Measurements from ENCODE around the gene PDIA2.

DNA sequence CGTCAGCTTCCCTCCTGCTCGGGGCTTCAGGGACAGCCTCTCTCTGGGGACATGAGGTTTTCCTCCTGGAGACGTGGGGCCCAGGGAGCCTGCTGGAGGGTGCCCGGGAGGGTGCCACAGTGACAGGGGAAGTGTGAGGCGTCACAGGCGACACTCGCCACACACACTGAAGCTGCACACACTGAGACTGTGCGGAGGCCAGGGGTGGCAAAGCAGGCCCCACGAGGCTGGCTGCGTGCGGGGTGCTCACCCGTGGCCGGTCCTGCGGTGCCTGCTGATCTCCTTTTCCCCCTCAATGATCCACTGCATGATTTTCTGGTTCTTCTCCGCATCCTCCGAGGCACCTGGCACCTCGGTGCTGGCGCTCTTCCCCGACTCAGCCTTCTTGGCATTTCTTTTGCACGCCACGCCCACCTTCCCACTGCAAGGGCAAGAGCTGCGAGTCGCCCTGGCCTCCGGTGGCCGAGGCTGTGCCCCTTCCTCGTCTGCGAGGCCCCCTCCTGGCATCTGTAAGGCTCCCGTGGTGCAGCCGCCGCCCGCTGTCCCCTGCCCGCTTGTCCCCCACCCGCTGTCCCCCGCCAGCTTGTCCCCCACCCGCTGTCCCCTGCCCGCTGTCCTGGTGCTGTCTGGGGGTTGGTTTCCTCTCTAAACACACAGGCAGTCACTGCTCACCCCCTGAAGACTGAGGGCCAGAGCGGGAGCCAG, 14.0 kb downstream of the PDIA2 start:
- TF ChIP-seq, protein P1, sequence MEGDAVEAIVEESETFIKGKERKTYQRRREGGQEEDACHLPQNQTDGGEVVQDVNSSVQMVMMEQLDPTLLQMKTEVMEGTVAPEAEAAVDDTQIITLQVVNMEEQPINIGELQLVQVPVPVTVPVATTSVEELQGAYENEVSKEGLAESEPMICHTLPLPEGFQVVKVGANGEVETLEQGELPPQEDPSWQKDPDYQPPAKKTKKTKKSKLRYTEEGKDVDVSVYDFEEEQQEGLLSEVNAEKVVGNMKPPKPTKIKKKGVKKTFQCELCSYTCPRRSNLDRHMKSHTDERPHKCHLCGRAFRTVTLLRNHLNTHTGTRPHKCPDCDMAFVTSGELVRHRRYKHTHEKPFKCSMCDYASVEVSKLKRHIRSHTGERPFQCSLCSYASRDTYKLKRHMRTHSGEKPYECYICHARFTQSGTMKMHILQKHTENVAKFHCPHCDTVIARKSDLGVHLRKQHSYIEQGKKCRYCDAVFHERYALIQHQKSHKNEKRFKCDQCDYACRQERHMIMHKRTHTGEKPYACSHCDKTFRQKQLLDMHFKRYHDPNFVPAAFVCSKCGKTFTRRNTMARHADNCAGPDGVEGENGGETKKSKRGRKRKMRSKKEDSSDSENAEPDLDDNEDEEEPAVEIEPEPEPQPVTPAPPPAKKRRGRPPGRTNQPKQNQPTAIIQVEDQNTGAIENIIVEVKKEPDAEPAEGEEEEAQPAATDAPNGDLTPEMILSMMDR (conservative IDR thresholded peaks at IDR 0.05; ENCODE audit: low read depth, low read length): no peak
- TF ChIP-seq EZH2 (IDR thresholded peaks at IDR 0.05; ENCODE audit: low read length, unreplicated experiment) (no peak), EZH2phosphoT487 (IDR thresholded peaks at IDR 0.05; ENCODE audit: borderline replicate concordance, low read length) (no peak)

All from PC-3 (cell line).